ENCODE measurements around the gene REPIN1. TPM values are rescaled to one million over a fixed set of nuclear protein-coding genes. Genes with fewer than 3 reads are reported as not detected.
A peak's percentile ranks its signal among the peaks of the same experiment; 100 is the strongest.

REPIN1 gene
- total and polyA plus RNA-seq, 9 of the 15 experiments (the other 6 are each of a cell fraction or from before 2014, with no cell fraction given): 8.1 to 283 (median 94.3) TPM

- TF ChIP-seq MGA (IDR thresholded peaks at IDR 0.05) (no peak), RNF219 (CRISPR knock-in tag; IDR thresholded peaks at IDR 0.05) (no peak), UBTF (IDR thresholded peaks at IDR 0.05; ENCODE audit: borderline replicate concordance in 1 of 2, low read depth in 2 of 2, low read length in 2 of 2) (peak in 1 of 2 experiments; percentile 59; a peak in 1 of 4 replicates), DDX20 (tag; IDR thresholded peaks at IDR 0.05; ENCODE audit: low read depth) (no peak), MCM7 (IDR thresholded peaks at IDR 0.05) (no peak), BMI1 (IDR thresholded peaks at IDR 0.05; ENCODE audit: low read length) (no peak), NFE2 (IDR thresholded peaks at IDR 0.05; ENCODE audit: low read depth) (no peak), KLF1 (tag; IDR thresholded peaks at IDR 0.05) (no peak), CSDE1 (IDR thresholded peaks at IDR 0.05) (no peak), PRMT5 (CRISPR knock-in tag; IDR thresholded peaks at IDR 0.05) (no peak), EP400 (IDR thresholded peaks at IDR 0.05) (no peak; the same call in 1 of the 2 replicates), GTF2A2 (tag; IDR thresholded peaks at IDR 0.05) (no peak)
Observed at GRCh38 chr7:150368884-150369747, 494 bp downstream of the REPIN1 start (continued).

All from K562 (cell line).